WTC11 (cell line): Measurements from ENCODE around the gene ALOXE3. TPM values are rescaled to one million over a fixed set of nuclear protein-coding genes. Genes with fewer than 3 reads are reported as not detected.
A peak's percentile ranks its signal among the peaks of the same experiment; 100 is the strongest.

ENCODE experiments used
- ATAC-seq: fragments of 200-7000 bp; cut with Tn5 transposase; 2 replicates; pipeline ENCODE4 v1.10.0; 2021; ENCODE audit warnings: mild to moderate bottlenecking, moderate library complexity
- CTCF ChIA-PET: fragments of 300-600 bp; sonication (Branson Sonifier 250); formaldehyde crosslinking; loops from one replicate; lab custom pipeline; 2021; ENCODE audit warnings: antibody characterized with exemption; lab: Charles Lee
- POLR2A ChIA-PET: fragments of 350-600 bp; sonication (Branson Sonifier 250); formaldehyde crosslinking; loops from one replicate; lab custom pipeline; 2021; ENCODE audit warnings: antibody characterized with exemption; lab: Charles Lee
- DNase-seq: peaks from one replicate; pipeline ENCODE4 v3.0.0; 2021; ENCODE audit warnings: low spot score
- H3K27ac Mint-ChIP-seq: 2 replicates; pipeline ENCODE4 v1.8.0; 2021; ENCODE audit warnings: mixed read lengths
- H3K27me3 Mint-ChIP-seq: 2 replicates; pipeline ENCODE4 v1.8.0; 2021; ENCODE audit warnings: low read depth, mild to moderate bottlenecking, moderate library complexity, mixed read lengths
- H3K36me3 Mint-ChIP-seq: 2 replicates; pipeline ENCODE4 v1.8.0; 2021; ENCODE audit warnings: mixed read lengths
- H3K4me1 Mint-ChIP-seq: 2 replicates; pipeline ENCODE4 v1.8.0; 2022; ENCODE audit warnings: mixed read lengths
- H3K4me3 Mint-ChIP-seq: 2 replicates; pipeline ENCODE4 v1.8.0; 2021; ENCODE audit warnings: mild to moderate bottlenecking, moderate library complexity, mixed read lengths
- H3K9me3 Mint-ChIP-seq: 2 replicates; pipeline ENCODE4 v1.8.0; 2021; ENCODE audit warnings: mixed read lengths
- AR ChIP-seq: fragments of 250-450 bp; sonication (Bioruptor Pico); IDR thresholded peaks from 2 replicates; pipeline ENCODE4 v1.9.0; 2021; ENCODE audit warnings: mild to moderate bottlenecking
- CTCF ChIP-seq: fragments of 200-600 bp; IDR thresholded peaks from 2 replicates; pipeline ENCODE4 v1.8.0; 2022; ENCODE audit warnings: antibody characterized with exemption
- ELF4 ChIP-seq: sonication (generic); formaldehyde crosslinking; IDR thresholded peaks from 2 replicates; pipeline ENCODE4 v1.8.1; 2022; ENCODE audit warnings: low read depth, mild to moderate bottlenecking, moderate library complexity, missing genetic modification reagents
- FOXK1 ChIP-seq: sonication (generic); formaldehyde crosslinking; IDR thresholded peaks from 2 replicates; pipeline ENCODE4 v1.8.0; 2022; ENCODE audit warnings: mild to moderate bottlenecking, moderate library complexity, missing genetic modification reagents
- FOXP1 ChIP-seq: sonication (generic); formaldehyde crosslinking; IDR thresholded peaks from 2 replicates; pipeline ENCODE4 v1.8.0; 2022; ENCODE audit warnings: missing genetic modification reagents, mild to moderate bottlenecking, moderate library complexity, borderline replicate concordance
- HMGA2 ChIP-seq: fragments of 250-450 bp; sonication (Bioruptor Pico); IDR thresholded peaks from 2 replicates; pipeline ENCODE4 v1.4.0; 2021; ENCODE audit warnings: mild to moderate bottlenecking, moderate library complexity
- HMGXB4 ChIP-seq: sonication (generic); formaldehyde crosslinking; IDR thresholded peaks from 2 replicates; pipeline ENCODE4 v1.8.1; 2023; ENCODE audit warnings: mild to moderate bottlenecking, moderate library complexity, missing genetic modification reagents
- MAX ChIP-seq: sonication (generic); formaldehyde crosslinking; IDR thresholded peaks from 2 replicates; pipeline ENCODE4 v1.8.0; 2022; ENCODE audit warnings: mild to moderate bottlenecking, missing genetic modification reagents
- NR3C1 ChIP-seq: sonication (generic); formaldehyde crosslinking; conservative IDR thresholded peaks from 2 replicates; pipeline ENCODE4 v1.8.1; 2023; ENCODE audit warnings: low read depth, mild to moderate bottlenecking, missing genetic modification reagents
- OVOL2 ChIP-seq: fragments of 250-450 bp; sonication (Bioruptor Pico); IDR thresholded peaks from 2 replicates; pipeline ENCODE4 v1.9.0; 2021; ENCODE audit warnings: mild to moderate bottlenecking, borderline replicate concordance
- RORB ChIP-seq: fragments of 250-450 bp; sonication (Bioruptor Pico); IDR thresholded peaks from 2 replicates; pipeline ENCODE4 v1.9.0; 2021; ENCODE audit warnings: mild to moderate bottlenecking
- TCF7 ChIP-seq: sonication (generic); formaldehyde crosslinking; IDR thresholded peaks from 2 replicates; pipeline ENCODE4 v1.8.0; 2022; ENCODE audit warnings: mild to moderate bottlenecking, low read depth, missing genetic modification reagents, moderate library complexity
- ZBTB43 ChIP-seq: sonication (generic); formaldehyde crosslinking; IDR thresholded peaks from 2 replicates; pipeline ENCODE4 v1.8.1; 2023; ENCODE audit warnings: mild to moderate bottlenecking, missing genetic modification reagents
- ZNF121 ChIP-seq: sonication (generic); formaldehyde crosslinking; IDR thresholded peaks from 2 replicates; pipeline ENCODE4 v1.8.0; 2023; ENCODE audit warnings: missing genetic modification reagents
- ZNF263 ChIP-seq: sonication (generic); formaldehyde crosslinking; IDR thresholded peaks from 2 replicates; pipeline ENCODE4 v1.8.1; 2022; ENCODE audit warnings: low read depth, mild to moderate bottlenecking, moderate library complexity, missing genetic modification reagents
- ZNF423 ChIP-seq: fragments of 250-450 bp; sonication (Bioruptor Pico); IDR thresholded peaks from 2 replicates; pipeline ENCODE4 v2.1.2; 2022; ENCODE audit warnings: mild to moderate bottlenecking, moderate library complexity
- ZNF512 ChIP-seq: sonication (generic); formaldehyde crosslinking; IDR thresholded peaks from 2 replicates; pipeline ENCODE4 v1.8.1; 2022; ENCODE audit warnings: missing genetic modification reagents, borderline replicate concordance
- total RNA-seq: library from RNA; stranded (reverse); gene quantifications from 3 replicates; pipeline ENCODE4 v1.2.3, GENCODE V29; 2021

Gene ALOXE3
- total RNA-seq, 1 experiment from 2014 or later, result 0.81 TPM

- ATAC-seq, result no peak
- H3K27me3 Mint-ChIP-seq, result peaks cover 63% of the 10 kb centered on the region
- DNase-seq, result no peak
- TF ChIP-seq ZNF121 (no peak), TCF7 (no peak), AR (CRISPR knock-in tag) (no peak), FOXP1 (CRISPR knock-in tag) (no peak), OVOL2 (no peak)
- TF ChIP-seq, all 79 proteins: peak for 0
- Mint-ChIP-seq H3K36me3 (no peaks in the 10 kb centered on the region), H3K27ac (no peak overlapping the region), H3K4me1 (peaks cover 34% of the 10 kb centered on the region), H3K4me3 (no peak overlapping the region), H3K9me3 (no peaks in the 10 kb centered on the region)
- POLR2A ChIA-PET, result no interaction called here
- CTCF ChIA-PET, result no interaction called here
Observed at GRCh38 chr17:8067806-8068205, 50.5 kb downstream of the ALOXE3 start.

GRCh38 chr17:8066841-8067775 is 51.2 kb downstream of the ALOXE3 start:
- ATAC-seq, result peak; percentile 13
- Mint-ChIP-seq H3K27ac (peak overlapping the region; percentile 11; the same call in 1 of the 2 replicates), H3K9me3 (no peaks in the 10 kb centered on the region), H3K4me3 (no peak overlapping the region), H3K4me1 (peaks cover 37% of the 10 kb centered on the region), H3K27me3 (peaks cover 63% of the 10 kb centered on the region), H3K36me3 (no peaks in the 10 kb centered on the region)
- POLR2A ChIA-PET, result no interaction called here
- CTCF ChIA-PET, result interaction anchor here (0.5 to 1.1 kb wide), 2 partner anchors 43 to 69 kb away, joined by 3 to 4 read pairs; no protein-coding TSS in a partner anchor
- no peak for TF ChIP-seq MAX
- DNase-seq, result peak; percentile 35

- H3K4me1 Mint-ChIP-seq, result peaks cover 55% of the 10 kb centered on the region
- H3K27ac Mint-ChIP-seq, result no peak overlapping the region
- ChIA-PET CTCF (interaction anchor here (2.1 to 11.8 kb wide), 4 partner anchors 10 to 75 kb away, joined by 5 to 380 read pairs (median 36); partner anchors contain the start of gene ALOXE3), POLR2A (interaction anchor here (0.5 kb wide), 1 partner anchor 297 kb away, joined by 3 read pairs; no protein-coding TSS in a partner anchor)
- H3K4me3 Mint-ChIP-seq, result peak overlapping the region; percentile 56
- peaks cover 46% of the 10 kb centered on the region for H3K27me3 Mint-ChIP-seq
- no peaks in the 10 kb centered on the region for H3K36me3 Mint-ChIP-seq
- no peaks in the 10 kb centered on the region for H3K9me3 Mint-ChIP-seq
- ATAC-seq, result peak; percentile 14; the same call in 1 of the 2 replicates
- DNase-seq, result no peak
- TF ChIP-seq ZNF512 (no peak), AR (CRISPR knock-in tag) (no peak), HMGXB4 (CRISPR knock-in tag) (no peak), ZNF423 (CRISPR knock-in tag) (no peak), RORB (CRISPR knock-in tag) (no peak), HMGA2 (CRISPR knock-in tag) (no peak), ELF4 (CRISPR knock-in tag) (no peak), FOXK1 (CRISPR knock-in tag) (no peak), TCF7 (no peak), ZNF263 (CRISPR knock-in tag) (no peak), CTCF (no peak), NR3C1 (CRISPR knock-in tag) (no peak), ZBTB43 (CRISPR knock-in tag) (no peak)
Observed at GRCh38 chr17:8064561-8065019, 53.7 kb downstream of the ALOXE3 start.
